ENCODE results near the gene MFSD6L. TPM values are rescaled to one million over a fixed set of nuclear protein-coding genes. Genes with fewer than 3 reads are reported as not detected.

The MFSD6L gene, protein sequence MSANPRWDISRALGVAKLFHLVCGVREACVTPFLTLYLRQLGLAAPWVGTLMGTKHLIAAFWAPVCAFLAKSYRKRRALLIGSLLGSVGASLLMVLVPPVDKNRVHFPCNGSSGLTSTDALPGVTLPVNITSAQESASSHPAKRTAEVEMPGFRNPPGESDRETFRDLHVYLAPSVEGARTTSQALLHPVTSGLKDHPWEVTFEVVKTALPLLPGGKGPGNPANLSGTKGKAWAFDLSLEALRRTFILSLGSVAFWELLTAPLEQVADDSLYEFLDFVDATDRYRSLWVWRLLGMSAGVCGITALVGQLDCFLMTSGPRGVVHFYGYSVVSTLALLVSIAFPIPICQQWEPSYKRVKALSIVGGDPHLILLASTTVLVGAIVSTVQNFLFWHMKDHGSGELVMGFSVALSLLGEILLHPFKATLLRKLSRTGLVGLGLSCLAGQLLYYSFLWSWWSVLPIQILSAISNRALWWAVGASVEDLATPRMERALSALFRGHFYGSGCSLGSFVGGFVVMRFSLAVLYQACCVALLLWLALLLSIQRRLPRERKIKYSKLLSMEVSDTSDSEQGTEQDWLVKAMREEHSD
- 0.13 TPM in 1 of 2 replicates, not detected in the other for total RNA-seq

DNA sequence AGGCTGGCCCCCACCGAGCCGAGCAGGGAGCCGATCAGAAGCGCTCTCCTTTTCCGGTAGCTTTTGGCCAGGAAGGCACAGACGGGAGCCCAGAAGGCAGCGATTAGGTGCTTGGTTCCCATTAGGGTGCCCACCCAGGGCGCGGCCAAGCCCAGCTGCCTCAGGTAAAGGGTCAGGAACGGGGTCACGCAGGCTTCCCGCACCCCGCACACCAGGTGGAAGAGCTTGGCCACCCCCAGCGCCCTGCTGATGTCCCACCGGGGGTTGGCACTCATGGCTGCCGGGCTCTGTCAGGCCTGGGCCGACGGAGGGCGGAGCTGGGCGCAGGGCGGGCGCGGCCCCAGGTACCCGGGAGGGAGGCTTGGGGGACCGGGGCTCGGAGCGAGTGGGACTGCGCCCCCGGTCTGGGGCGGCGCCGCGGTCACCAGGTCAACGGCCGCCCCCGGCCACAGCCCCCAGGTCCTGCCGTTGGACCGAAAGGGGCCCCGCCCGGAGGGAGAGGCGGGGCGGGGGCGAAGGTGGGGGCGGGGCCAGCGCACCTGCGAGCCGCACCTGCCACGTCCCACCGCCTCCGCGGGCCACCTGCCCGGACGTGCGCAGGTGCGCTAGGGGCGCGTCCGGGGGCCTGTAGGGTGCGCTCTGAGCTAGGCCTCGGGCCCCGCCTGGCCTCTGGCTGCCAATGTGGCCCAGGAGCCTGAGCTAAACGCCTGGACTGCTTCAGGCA lies at the start of gene MFSD6L:
Gene MFSD6L, minus strand, starts transcription at position 520 of the 724 bp plus-strand sequence. Its CDS starts 245 bp downstream, at position 275.

DNA sequence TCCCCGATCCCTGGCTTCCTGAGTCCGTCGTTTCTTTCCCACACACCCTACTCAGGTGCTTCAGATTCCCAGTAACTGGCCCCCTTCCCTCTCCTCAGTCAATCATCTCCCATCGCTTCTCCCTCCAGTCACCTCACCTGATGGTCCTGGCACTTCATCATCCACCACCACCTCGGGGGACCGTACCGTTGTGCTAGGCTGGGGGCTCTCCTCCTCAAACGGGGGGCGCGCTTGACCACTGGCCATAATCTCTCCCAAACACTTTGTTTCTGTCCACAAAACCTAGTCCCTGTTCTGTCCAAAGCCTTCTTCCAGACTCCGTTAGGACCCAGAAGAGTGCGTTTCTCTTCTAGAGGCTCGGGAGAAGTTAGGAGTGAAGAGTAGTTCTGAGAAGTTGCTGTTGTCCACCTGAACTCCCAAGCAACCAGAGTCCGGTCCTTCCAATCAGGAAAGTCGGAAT lies 41.0 kb downstream of the MFSD6L start, which contains the start of gene SPDYE4:
Gene SPDYE4, minus strand, starts transcription at position 410 of the 460 bp plus-strand sequence. Its CDS starts 164 bp downstream, at position 246.

Other genes with a start within 250 kb of the MFSD6L start
- gene MYH10, start 168.6 kb downstream of the MFSD6L start, total RNA-seq = 120 and 416 TPM in 2 replicates
- not detected in 2 replicates for gene CCDC42, start 54.5 kb downstream of the MFSD6L start, total RNA-seq
- not detected in 2 replicates for gene SPDYE4, start 40.8 kb downstream of the MFSD6L start, total RNA-seq
- 0.31 TPM in 1 of 2 replicates, not detected in the other for gene PIK3R6, start 68.3 kb upstream of the MFSD6L start, total RNA-seq
- gene PIK3R5, start 166.3 kb upstream of the MFSD6L start, total RNA-seq = not detected in 2 replicates
- gene NTN1, start 222.1 kb upstream of the MFSD6L start, total RNA-seq = under 0.01 and 0.44 TPM in 2 replicates